Activated T-helper 1 cell treated with anti-CD3 and anti-CD28 coated beads, Interleukin-2, amount 50 U/mL, for 16 hours (primary cell): Measurements from ENCODE around the gene TRIM72.
"Not testable (repeated sequence)": the region's sequence is repeated elsewhere in the genome, so short reads cannot be mapped to it uniquely, and the experiment has no call there.

Source experiments
- DNase-seq, 2 donors: peaks; one replicate each; pipeline ENCODE4 v3.0.0-alpha.2; 2020; ENCODE audit warnings: low read depth in 1 of 2, low spot score in 1 of 2

The TRIM72 gene

GRCh38 chr16:31214708-31215286 is 878 bp downstream of the TRIM72 start:
- DNase-seq, result no peak

GRCh38 chr16:31215287-31216162 is 1.6 kb downstream of the TRIM72 start:
- DNase-seq, result no peak

GRCh38 chr16:31216422-31217135 is 2.7 kb downstream of the TRIM72 start, which contains the start of gene PYDC1:
TSS of gene PYDC1 (minus strand) at chr16:31217135. CDS start at chr16:31217028, 107 bp downstream.
- no peak for DNase-seq

GRCh38 chr16:31217136-31217530 is 3.2 kb downstream of the TRIM72 start:
- DNase-seq, result no peak

GRCh38 chr16:31219154-31219741 is 5.3 kb downstream of the TRIM72 start:
- no peak for DNase-seq

- DNase-seq, result no peak
Observed at GRCh38 chr16:31221357-31222160, 7.6 kb downstream of the TRIM72 start.

GRCh38 chr16:31223044-31223443 is 9.1 kb downstream of the TRIM72 start:
- no peak for DNase-seq

GRCh38 chr16:31224092-31224955 is 10.4 kb downstream of the TRIM72 start:
- DNase-seq, result no peak

- DNase-seq, result no peak
Observed at GRCh38 chr16:31225193-31225592, 11.3 kb downstream of the TRIM72 start.

- no peak for DNase-seq
Observed at GRCh38 chr16:31228206-31228605, 14.3 kb downstream of the TRIM72 start.

- DNase-seq, result no peak
Observed at GRCh38 chr16:31229501-31229900, 15.6 kb downstream of the TRIM72 start.

- no peak for DNase-seq
Observed at GRCh38 chr16:31238041-31238440, 24.1 kb downstream of the TRIM72 start.

GRCh38 chr16:31242206-31242605 is 28.3 kb downstream of the TRIM72 start:
- DNase-seq, result no peak

- no peak for DNase-seq
Observed at GRCh38 chr16:31243734-31244670, 30.1 kb downstream of the TRIM72 start.

- DNase-seq, result not testable (repeated sequence)
Observed at GRCh38 chr16:31245598-31245997, 31.7 kb downstream of the TRIM72 start.

GRCh38 chr16:31246296-31246695 is 32.4 kb downstream of the TRIM72 start:
- no peak for DNase-seq

- no peak for DNase-seq
Observed at GRCh38 chr16:31248344-31248743, 34.4 kb downstream of the TRIM72 start.

- no peak for DNase-seq
Observed at GRCh38 chr16:31250782-31251384, 37.0 kb downstream of the TRIM72 start.
